WTC11 (cell line): Measurements from ENCODE around the gene NKD1. TPM values are rescaled to one million over a fixed set of nuclear protein-coding genes. Genes with fewer than 3 reads are reported as not detected.

ENCODE experiments used
- ATAC-seq: fragments of 200-7000 bp; cut with Tn5 transposase; 2 replicates; pipeline ENCODE4 v1.10.0; 2021; ENCODE audit warnings: mild to moderate bottlenecking, moderate library complexity
- CTCF ChIA-PET: fragments of 300-600 bp; sonication (Branson Sonifier 250); formaldehyde crosslinking; loops from one replicate; lab custom pipeline; 2021; ENCODE audit warnings: antibody characterized with exemption; lab: Charles Lee
- POLR2A ChIA-PET: fragments of 350-600 bp; sonication (Branson Sonifier 250); formaldehyde crosslinking; loops from one replicate; lab custom pipeline; 2021; ENCODE audit warnings: antibody characterized with exemption; lab: Charles Lee
- DNase-seq: peaks from one replicate; pipeline ENCODE4 v3.0.0; 2021; ENCODE audit warnings: low spot score
- H3K27ac Mint-ChIP-seq: 2 replicates; pipeline ENCODE4 v1.8.0; 2021; ENCODE audit warnings: mixed read lengths
- H3K27me3 Mint-ChIP-seq: 2 replicates; pipeline ENCODE4 v1.8.0; 2021; ENCODE audit warnings: low read depth, mild to moderate bottlenecking, moderate library complexity, mixed read lengths
- H3K36me3 Mint-ChIP-seq: 2 replicates; pipeline ENCODE4 v1.8.0; 2021; ENCODE audit warnings: mixed read lengths
- H3K4me1 Mint-ChIP-seq: 2 replicates; pipeline ENCODE4 v1.8.0; 2022; ENCODE audit warnings: mixed read lengths
- H3K4me3 Mint-ChIP-seq: 2 replicates; pipeline ENCODE4 v1.8.0; 2021; ENCODE audit warnings: mild to moderate bottlenecking, moderate library complexity, mixed read lengths
- H3K9me3 Mint-ChIP-seq: 2 replicates; pipeline ENCODE4 v1.8.0; 2021; ENCODE audit warnings: mixed read lengths
- GTF2I ChIP-seq: fragments of 250-450 bp; sonication (Bioruptor Pico); conservative IDR thresholded peaks from 2 replicates; pipeline ENCODE4 v1.4.0; 2021; ENCODE audit warnings: mild to moderate bottlenecking
- KAT7 ChIP-seq: sonication (generic); formaldehyde crosslinking; IDR thresholded peaks from 2 replicates; pipeline ENCODE4 v1.8.1; 2023; ENCODE audit warnings: missing genetic modification reagents, mild to moderate bottlenecking, borderline replicate concordance
- ZNF121 ChIP-seq: sonication (generic); formaldehyde crosslinking; IDR thresholded peaks from 2 replicates; pipeline ENCODE4 v1.8.0; 2023; ENCODE audit warnings: missing genetic modification reagents
- ZNF396 ChIP-seq: fragments of 250-450 bp; sonication (Bioruptor Pico); IDR thresholded peaks from 2 replicates; pipeline ENCODE4 v1.8.0; 2021; ENCODE audit warnings: mild to moderate bottlenecking, moderate library complexity, borderline replicate concordance
- ZNF416 ChIP-seq: fragments of 250-450 bp; sonication (Bioruptor Pico); IDR thresholded peaks from 2 replicates; pipeline ENCODE4 v1.9.0; 2021; ENCODE audit warnings: mild to moderate bottlenecking, inconsistent platforms
- total RNA-seq: library from RNA; stranded (reverse); gene quantifications from 3 replicates; pipeline ENCODE4 v1.2.3, GENCODE V29; 2021
- TF ChIP-seq, protein P1 (sequence below): sonication (generic); formaldehyde crosslinking; IDR thresholded peaks from 2 replicates; pipeline ENCODE4 v1.8.1; 2022; ENCODE audit warnings: mild to moderate bottlenecking, missing genetic modification reagents, moderate library complexity, borderline replicate concordance
- TF ChIP-seq, protein P2 (sequence below): fragments of 250-450 bp; sonication (Bioruptor Pico); IDR thresholded peaks from 2 replicates; pipeline ENCODE4 v2.1.2; 2022; ENCODE audit warnings: mild to moderate bottlenecking, moderate library complexity
- TF ChIP-seq, protein P3 (sequence below): sonication (generic); formaldehyde crosslinking; IDR thresholded peaks from 2 replicates; pipeline ENCODE4 v1.8.1; 2023; ENCODE audit warnings: mild to moderate bottlenecking, missing genetic modification reagents, moderate library complexity
- TF ChIP-seq, protein P4 (sequence below): sonication (generic); formaldehyde crosslinking; IDR thresholded peaks from 2 replicates; pipeline ENCODE4 v1.8.0; 2022; ENCODE audit warnings: mild to moderate bottlenecking, missing genetic modification reagents
- TF ChIP-seq, protein P5 (sequence below): fragments of 250-450 bp; sonication (Bioruptor Pico); IDR thresholded peaks from 2 replicates; pipeline ENCODE4 v1.9.0; 2021; ENCODE audit warnings: mild to moderate bottlenecking, borderline replicate concordance
- TF ChIP-seq, protein P6 (sequence below): sonication (generic); formaldehyde crosslinking; IDR thresholded peaks from 2 replicates; pipeline ENCODE4 v1.8.1; 2022; ENCODE audit warnings: missing genetic modification reagents, borderline replicate concordance
- TF ChIP-seq, protein P7 (sequence below): sonication (generic); formaldehyde crosslinking; IDR thresholded peaks from 2 replicates; pipeline ENCODE4 v1.8.0; 2022; ENCODE audit warnings: mild to moderate bottlenecking, missing genetic modification reagents
- TF ChIP-seq, protein P8 (sequence below): sonication (generic); formaldehyde crosslinking; IDR thresholded peaks from 2 replicates; pipeline ENCODE4 v1.8.1; 2023; ENCODE audit warnings: mild to moderate bottlenecking, missing genetic modification reagents, moderate library complexity
- TF ChIP-seq, protein P9 (sequence below): sonication (generic); formaldehyde crosslinking; conservative IDR thresholded peaks from 2 replicates; pipeline ENCODE4 v1.8.1; 2023; ENCODE audit warnings: mild to moderate bottlenecking, low read depth, missing genetic modification reagents, moderate library complexity
- TF ChIP-seq, protein P10 (sequence below): sonication (generic); formaldehyde crosslinking; IDR thresholded peaks from 2 replicates; pipeline ENCODE4 v1.8.0; 2023; ENCODE audit warnings: missing genetic modification reagents

NKD1 gene
- total RNA-seq, 1 experiment from 2014 or later: 6.0 TPM

DNA sequence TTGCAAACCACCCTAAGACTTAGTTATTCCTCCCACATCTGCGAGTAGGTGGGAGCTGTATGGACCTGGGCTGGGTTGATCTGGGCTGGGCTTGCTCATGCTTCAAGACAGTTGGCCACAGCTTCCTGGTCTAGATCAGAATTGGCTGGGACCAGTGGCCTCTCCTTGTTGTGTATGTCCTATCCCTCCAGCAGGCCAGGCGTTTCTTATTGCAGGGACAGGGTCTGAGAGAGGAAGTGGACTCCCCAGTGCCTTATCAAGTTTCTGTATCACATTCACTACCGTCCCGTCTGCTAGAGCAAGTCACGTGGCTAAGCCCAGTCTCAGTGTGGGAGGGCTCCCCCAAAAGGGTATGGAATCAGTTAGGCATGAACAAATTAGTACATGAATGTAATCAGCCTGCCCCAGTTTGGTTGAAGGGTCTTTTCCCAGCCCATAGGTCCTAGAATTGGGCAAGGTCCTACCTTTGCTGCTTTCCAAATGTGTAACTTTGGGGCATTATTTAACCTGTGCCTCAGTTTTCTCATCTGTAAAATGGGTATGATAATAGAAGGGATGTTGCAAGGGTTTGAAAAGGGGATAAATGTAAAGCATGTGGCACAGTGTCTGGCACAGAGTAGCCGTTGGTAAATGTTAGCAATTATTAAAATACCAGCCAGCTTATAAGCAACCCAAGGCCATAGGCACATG lies 36.0 kb downstream of the NKD1 start (continued):
- TF ChIP-seq, protein P1, sequence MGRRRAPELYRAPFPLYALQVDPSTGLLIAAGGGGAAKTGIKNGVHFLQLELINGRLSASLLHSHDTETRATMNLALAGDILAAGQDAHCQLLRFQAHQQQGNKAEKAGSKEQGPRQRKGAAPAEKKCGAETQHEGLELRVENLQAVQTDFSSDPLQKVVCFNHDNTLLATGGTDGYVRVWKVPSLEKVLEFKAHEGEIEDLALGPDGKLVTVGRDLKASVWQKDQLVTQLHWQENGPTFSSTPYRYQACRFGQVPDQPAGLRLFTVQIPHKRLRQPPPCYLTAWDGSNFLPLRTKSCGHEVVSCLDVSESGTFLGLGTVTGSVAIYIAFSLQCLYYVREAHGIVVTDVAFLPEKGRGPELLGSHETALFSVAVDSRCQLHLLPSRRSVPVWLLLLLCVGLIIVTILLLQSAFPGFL (CRISPR knock-in tag): no peak
- TF ChIP-seq, protein P2, sequence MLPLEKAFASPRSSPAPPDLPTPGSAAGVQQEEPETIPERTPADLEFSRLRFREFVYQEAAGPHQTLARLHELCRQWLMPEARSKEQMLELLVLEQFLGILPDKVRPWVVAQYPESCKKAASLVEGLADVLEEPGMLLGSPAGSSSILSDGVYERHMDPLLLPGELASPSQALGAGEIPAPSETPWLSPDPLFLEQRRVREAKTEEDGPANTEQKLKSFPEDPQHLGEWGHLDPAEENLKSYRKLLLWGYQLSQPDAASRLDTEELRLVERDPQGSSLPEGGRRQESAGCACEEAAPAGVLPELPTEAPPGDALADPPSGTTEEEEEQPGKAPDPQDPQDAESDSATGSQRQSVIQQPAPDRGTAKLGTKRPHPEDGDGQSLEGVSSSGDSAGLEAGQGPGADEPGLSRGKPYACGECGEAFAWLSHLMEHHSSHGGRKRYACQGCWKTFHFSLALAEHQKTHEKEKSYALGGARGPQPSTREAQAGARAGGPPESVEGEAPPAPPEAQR (CRISPR knock-in tag): no peak
- TF ChIP-seq ZNF416 (CRISPR knock-in tag): no peak
- TF ChIP-seq, protein P3, sequence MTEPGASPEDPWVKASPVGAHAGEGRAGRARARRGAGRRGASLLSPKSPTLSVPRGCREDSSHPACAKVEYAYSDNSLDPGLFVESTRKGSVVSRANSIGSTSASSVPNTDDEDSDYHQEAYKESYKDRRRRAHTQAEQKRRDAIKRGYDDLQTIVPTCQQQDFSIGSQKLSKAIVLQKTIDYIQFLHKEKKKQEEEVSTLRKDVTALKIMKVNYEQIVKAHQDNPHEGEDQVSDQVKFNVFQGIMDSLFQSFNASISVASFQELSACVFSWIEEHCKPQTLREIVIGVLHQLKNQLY: no peak
- TF ChIP-seq, protein P4, sequence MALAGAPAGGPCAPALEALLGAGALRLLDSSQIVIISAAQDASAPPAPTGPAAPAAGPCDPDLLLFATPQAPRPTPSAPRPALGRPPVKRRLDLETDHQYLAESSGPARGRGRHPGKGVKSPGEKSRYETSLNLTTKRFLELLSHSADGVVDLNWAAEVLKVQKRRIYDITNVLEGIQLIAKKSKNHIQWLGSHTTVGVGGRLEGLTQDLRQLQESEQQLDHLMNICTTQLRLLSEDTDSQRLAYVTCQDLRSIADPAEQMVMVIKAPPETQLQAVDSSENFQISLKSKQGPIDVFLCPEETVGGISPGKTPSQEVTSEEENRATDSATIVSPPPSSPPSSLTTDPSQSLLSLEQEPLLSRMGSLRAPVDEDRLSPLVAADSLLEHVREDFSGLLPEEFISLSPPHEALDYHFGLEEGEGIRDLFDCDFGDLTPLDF (CRISPR knock-in tag): no peak

DNA sequence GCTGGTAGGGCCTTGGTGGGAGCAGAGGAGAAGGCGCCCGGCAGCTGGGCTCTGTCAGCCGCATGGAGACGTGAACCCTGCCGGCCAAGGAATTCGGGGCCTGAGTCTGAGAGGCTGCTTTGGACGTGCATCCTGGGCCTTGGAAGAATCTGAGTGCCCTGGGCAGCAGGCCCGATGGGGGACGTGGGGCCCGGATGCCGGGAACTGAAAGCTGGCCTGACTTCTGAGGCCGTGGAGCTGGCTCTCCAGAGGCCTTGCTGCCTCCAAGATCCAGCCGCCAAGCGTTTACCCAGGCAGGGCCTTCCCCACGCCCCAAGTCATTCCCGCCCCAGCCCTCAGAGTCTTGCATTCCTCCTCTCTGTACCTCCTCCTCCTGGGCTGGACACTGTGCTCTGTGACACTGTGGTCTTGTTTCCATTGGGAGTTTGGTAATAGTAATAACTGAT lies 37.2 kb downstream of the NKD1 start:
- H3K27ac Mint-ChIP-seq: no peak overlapping the region
- CTCF ChIA-PET: interaction anchor here (0.7 to 1.3 kb wide), 4 partner anchors 9 to 221 kb away, joined by 3 to 6 read pairs (median 3); no protein-coding TSS in a partner anchor
- no peaks in the 10 kb centered on the region for H3K36me3 Mint-ChIP-seq
- TF ChIP-seq, protein P5, sequence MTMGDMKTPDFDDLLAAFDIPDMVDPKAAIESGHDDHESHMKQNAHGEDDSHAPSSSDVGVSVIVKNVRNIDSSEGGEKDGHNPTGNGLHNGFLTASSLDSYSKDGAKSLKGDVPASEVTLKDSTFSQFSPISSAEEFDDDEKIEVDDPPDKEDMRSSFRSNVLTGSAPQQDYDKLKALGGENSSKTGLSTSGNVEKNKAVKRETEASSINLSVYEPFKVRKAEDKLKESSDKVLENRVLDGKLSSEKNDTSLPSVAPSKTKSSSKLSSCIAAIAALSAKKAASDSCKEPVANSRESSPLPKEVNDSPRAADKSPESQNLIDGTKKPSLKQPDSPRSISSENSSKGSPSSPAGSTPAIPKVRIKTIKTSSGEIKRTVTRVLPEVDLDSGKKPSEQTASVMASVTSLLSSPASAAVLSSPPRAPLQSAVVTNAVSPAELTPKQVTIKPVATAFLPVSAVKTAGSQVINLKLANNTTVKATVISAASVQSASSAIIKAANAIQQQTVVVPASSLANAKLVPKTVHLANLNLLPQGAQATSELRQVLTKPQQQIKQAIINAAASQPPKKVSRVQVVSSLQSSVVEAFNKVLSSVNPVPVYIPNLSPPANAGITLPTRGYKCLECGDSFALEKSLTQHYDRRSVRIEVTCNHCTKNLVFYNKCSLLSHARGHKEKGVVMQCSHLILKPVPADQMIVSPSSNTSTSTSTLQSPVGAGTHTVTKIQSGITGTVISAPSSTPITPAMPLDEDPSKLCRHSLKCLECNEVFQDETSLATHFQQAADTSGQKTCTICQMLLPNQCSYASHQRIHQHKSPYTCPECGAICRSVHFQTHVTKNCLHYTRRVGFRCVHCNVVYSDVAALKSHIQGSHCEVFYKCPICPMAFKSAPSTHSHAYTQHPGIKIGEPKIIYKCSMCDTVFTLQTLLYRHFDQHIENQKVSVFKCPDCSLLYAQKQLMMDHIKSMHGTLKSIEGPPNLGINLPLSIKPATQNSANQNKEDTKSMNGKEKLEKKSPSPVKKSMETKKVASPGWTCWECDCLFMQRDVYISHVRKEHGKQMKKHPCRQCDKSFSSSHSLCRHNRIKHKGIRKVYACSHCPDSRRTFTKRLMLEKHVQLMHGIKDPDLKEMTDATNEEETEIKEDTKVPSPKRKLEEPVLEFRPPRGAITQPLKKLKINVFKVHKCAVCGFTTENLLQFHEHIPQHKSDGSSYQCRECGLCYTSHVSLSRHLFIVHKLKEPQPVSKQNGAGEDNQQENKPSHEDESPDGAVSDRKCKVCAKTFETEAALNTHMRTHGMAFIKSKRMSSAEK (CRISPR knock-in tag): no peak
- TF ChIP-seq ZNF121 (CRISPR knock-in tag): no peak
- no peak for TF ChIP-seq ZNF396
- TF ChIP-seq, protein P6, sequence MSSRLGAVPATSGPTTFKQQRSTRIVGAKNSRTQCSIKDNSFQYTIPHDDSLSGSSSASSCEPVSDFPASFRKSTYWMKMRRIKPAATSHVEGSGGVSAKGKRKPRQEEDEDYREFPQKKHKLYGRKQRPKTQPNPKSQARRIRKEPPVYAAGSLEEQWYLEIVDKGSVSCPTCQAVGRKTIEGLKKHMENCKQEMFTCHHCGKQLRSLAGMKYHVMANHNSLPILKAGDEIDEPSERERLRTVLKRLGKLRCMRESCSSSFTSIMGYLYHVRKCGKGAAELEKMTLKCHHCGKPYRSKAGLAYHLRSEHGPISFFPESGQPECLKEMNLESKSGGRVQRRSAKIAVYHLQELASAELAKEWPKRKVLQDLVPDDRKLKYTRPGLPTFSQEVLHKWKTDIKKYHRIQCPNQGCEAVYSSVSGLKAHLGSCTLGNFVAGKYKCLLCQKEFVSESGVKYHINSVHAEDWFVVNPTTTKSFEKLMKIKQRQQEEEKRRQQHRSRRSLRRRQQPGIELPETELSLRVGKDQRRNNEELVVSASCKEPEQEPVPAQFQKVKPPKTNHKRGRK: no peak
- TF ChIP-seq GTF2I (CRISPR knock-in tag): no peak
- TF ChIP-seq, protein P7, sequence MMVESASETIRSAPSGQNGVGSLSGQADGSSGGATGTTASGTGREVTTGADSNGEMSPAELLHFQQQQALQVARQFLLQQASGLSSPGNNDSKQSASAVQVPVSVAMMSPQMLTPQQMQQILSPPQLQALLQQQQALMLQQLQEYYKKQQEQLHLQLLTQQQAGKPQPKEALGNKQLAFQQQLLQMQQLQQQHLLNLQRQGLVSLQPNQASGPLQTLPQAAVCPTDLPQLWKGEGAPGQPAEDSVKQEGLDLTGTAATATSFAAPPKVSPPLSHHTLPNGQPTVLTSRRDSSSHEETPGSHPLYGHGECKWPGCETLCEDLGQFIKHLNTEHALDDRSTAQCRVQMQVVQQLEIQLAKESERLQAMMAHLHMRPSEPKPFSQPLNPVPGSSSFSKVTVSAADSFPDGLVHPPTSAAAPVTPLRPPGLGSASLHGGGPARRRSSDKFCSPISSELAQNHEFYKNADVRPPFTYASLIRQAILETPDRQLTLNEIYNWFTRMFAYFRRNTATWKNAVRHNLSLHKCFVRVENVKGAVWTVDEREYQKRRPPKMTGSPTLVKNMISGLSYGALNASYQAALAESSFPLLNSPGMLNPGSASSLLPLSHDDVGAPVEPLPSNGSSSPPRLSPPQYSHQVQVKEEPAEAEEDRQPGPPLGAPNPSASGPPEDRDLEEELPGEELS (CRISPR knock-in tag): no peak
- TF ChIP-seq, protein P8, sequence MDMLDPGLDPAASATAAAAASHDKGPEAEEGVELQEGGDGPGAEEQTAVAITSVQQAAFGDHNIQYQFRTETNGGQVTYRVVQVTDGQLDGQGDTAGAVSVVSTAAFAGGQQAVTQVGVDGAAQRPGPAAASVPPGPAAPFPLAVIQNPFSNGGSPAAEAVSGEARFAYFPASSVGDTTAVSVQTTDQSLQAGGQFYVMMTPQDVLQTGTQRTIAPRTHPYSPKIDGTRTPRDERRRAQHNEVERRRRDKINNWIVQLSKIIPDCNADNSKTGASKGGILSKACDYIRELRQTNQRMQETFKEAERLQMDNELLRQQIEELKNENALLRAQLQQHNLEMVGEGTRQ (CRISPR knock-in tag): no peak
- TF ChIP-seq, protein P9, sequence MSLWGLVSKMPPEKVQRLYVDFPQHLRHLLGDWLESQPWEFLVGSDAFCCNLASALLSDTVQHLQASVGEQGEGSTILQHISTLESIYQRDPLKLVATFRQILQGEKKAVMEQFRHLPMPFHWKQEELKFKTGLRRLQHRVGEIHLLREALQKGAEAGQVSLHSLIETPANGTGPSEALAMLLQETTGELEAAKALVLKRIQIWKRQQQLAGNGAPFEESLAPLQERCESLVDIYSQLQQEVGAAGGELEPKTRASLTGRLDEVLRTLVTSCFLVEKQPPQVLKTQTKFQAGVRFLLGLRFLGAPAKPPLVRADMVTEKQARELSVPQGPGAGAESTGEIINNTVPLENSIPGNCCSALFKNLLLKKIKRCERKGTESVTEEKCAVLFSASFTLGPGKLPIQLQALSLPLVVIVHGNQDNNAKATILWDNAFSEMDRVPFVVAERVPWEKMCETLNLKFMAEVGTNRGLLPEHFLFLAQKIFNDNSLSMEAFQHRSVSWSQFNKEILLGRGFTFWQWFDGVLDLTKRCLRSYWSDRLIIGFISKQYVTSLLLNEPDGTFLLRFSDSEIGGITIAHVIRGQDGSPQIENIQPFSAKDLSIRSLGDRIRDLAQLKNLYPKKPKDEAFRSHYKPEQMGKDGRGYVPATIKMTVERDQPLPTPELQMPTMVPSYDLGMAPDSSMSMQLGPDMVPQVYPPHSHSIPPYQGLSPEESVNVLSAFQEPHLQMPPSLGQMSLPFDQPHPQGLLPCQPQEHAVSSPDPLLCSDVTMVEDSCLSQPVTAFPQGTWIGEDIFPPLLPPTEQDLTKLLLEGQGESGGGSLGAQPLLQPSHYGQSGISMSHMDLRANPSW: no peak
- TF ChIP-seq, protein P10, sequence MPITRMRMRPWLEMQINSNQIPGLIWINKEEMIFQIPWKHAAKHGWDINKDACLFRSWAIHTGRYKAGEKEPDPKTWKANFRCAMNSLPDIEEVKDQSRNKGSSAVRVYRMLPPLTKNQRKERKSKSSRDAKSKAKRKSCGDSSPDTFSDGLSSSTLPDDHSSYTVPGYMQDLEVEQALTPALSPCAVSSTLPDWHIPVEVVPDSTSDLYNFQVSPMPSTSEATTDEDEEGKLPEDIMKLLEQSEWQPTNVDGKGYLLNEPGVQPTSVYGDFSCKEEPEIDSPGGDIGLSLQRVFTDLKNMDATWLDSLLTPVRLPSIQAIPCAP (CRISPR knock-in tag): no peak
- no peak for TF ChIP-seq KAT7

More for the DNA sequence above, 37.2 kb downstream of the NKD1 start:
- Mint-ChIP-seq H3K9me3 (no peaks in the 10 kb centered on the region), H3K4me1 (peaks cover 11% of the 10 kb centered on the region), H3K27me3 (no peaks in the 10 kb centered on the region), H3K4me3 (no peak overlapping the region)
- ATAC-seq: no peak
- DNase-seq: no peak
- POLR2A ChIA-PET: no interaction called here
